ENCODE measurements around the gene ATRIP. TPM values are rescaled to one million over a fixed set of nuclear protein-coding genes. Genes with fewer than 3 reads are reported as not detected.
"Not testable (repeated sequence)": the region's sequence is repeated elsewhere in the genome, so short reads cannot be mapped to it uniquely, and the experiment has no call there.

The ATRIP gene
- polyA plus RNA-seq, 1 donor (not counting 4 experiments of a cell fraction or from before 2014, with no cell fraction given) = 9.7 TPM

- H3K36me3 ChIP-seq (ENCODE audit: control insufficient read depth in 2 of 2, extremely low read depth in 1 of 2, insufficient read depth in 2 of 2, low read length in 2 of 2); H4K20me1 ChIP-seq (ENCODE audit: control insufficient read depth, extremely low read depth, insufficient read depth, low read length); DNase-seq (ENCODE audit: low read depth, low spot score); H2AFZ ChIP-seq (ENCODE audit: control insufficient read depth, low read length); H3K9ac ChIP-seq (ENCODE audit: control insufficient read depth, extremely low read depth, insufficient read depth, low read length); H3K4me1 ChIP-seq (ENCODE audit: control insufficient read depth, extremely low read depth, insufficient read depth, low read length); H3K9me3 ChIP-seq (ENCODE audit: control insufficient read depth, low read depth, low read length); H3K79me2 ChIP-seq (ENCODE audit: control insufficient read depth, insufficient read depth, low read length); H3K9me1 ChIP-seq (ENCODE audit: control insufficient read depth, extremely low read depth, insufficient read depth, low read length); H3K27ac ChIP-seq (ENCODE audit: control insufficient read depth, insufficient read depth, low read length); H3K4me2 ChIP-seq (ENCODE audit: control insufficient read depth, extremely low read depth, insufficient read depth, low read depth, low read length); H3K4me3 ChIP-seq (ENCODE audit: control insufficient read depth in 2 of 3, extremely low read depth in 1 of 3, insufficient read depth in 2 of 3, low read depth in 1 of 3, low read length in 3 of 3); H3K27me3 ChIP-seq (ENCODE audit: control insufficient read depth, extremely low read depth, insufficient read depth, low read length); FAIRE-seq; dilution Hi-C loops (cut with MboI; ENCODE audit: extremely low pct_ligation_motif_present, low sequenced_read_pairs): not testable (repeated sequence)
Observed at GRCh38 chr3:48482822-48483221, 36.3 kb downstream of the ATRIP start.

GRCh38 chr3:48486952-48487351, 40.4 kb downstream of the ATRIP start:
- Histone ChIP-seq H3K9ac (ENCODE audit: control insufficient read depth, extremely low read depth, insufficient read depth, low read length) (no peak overlapping the region), H2AFZ (ENCODE audit: control insufficient read depth, low read length) (no peak overlapping the region), H3K36me3 (ENCODE audit: control insufficient read depth in 2 of 2, extremely low read depth in 1 of 2, insufficient read depth in 2 of 2, low read length in 2 of 2) (no peaks in the 10 kb centered on the region), H4K20me1 (ENCODE audit: control insufficient read depth, extremely low read depth, insufficient read depth, low read length) (peaks cover 2% of the 10 kb centered on the region), H3K27ac (ENCODE audit: control insufficient read depth, insufficient read depth, low read length) (no peak overlapping the region), H3K4me2 (ENCODE audit: control insufficient read depth, extremely low read depth, insufficient read depth, low read depth, low read length) (no peak overlapping the region), H3K9me1 (ENCODE audit: control insufficient read depth, extremely low read depth, insufficient read depth, low read length) (no peaks in the 10 kb centered on the region), H3K4me1 (ENCODE audit: control insufficient read depth, extremely low read depth, insufficient read depth, low read length) (peaks cover 3% of the 10 kb centered on the region), H3K79me2 (ENCODE audit: control insufficient read depth, insufficient read depth, low read length) (no peaks in the 10 kb centered on the region), H3K27me3 (ENCODE audit: control insufficient read depth, extremely low read depth, insufficient read depth, low read length) (no peaks in the 10 kb centered on the region), H3K9me3 (ENCODE audit: control insufficient read depth, low read depth, low read length) (no peaks in the 10 kb centered on the region), H3K4me3 (ENCODE audit: control insufficient read depth in 2 of 3, extremely low read depth in 1 of 3, insufficient read depth in 2 of 3, low read depth in 1 of 3, low read length in 3 of 3) (no peak overlapping the region)
- DNase-seq (ENCODE audit: low read depth, low spot score) (no peak), FAIRE-seq (no peak)
- TF ChIP-seq EZH2 (IDR thresholded peaks at IDR 0.05; ENCODE audit: low read length) (no peak), CTCF (optimal IDR thresholded peaks at IDR 0.05 in 1 of 3, IDR thresholded peaks at IDR 0.05 in 1 of 3, conservative IDR thresholded peaks at IDR 0.05 in 1 of 3; ENCODE audit: extremely low read depth in 1 of 3, insufficient read depth in 2 of 3, low read length in 3 of 3) (no peak)
- dilution Hi-C loops (cut with MboI; ENCODE audit: extremely low pct_ligation_motif_present, low sequenced_read_pairs) = no loop called here
